HG03520 (cell line): Measurements from ENCODE around the gene KRT81.
A peak's percentile ranks its signal among the peaks of the same experiment; 100 is the strongest.
"Not testable (repeated sequence)": the region's sequence is repeated elsewhere in the genome, so short reads cannot be mapped to it uniquely, and the experiment has no call there.

Experiments
- ATAC-seq: cut with Tn5 transposase; IDR thresholded peaks from one replicate; pipeline ENCODE4 v1.9.1; 2021; ENCODE audit warnings: mild to moderate bottlenecking, moderate library complexity; ENCODE audit not compliant: unreplicated experiment

KRT81 gene

GRCh38 chr12:52300796-52301691, 9.7 kb upstream of the KRT81 start:
- ATAC-seq, result no peak

DNA sequence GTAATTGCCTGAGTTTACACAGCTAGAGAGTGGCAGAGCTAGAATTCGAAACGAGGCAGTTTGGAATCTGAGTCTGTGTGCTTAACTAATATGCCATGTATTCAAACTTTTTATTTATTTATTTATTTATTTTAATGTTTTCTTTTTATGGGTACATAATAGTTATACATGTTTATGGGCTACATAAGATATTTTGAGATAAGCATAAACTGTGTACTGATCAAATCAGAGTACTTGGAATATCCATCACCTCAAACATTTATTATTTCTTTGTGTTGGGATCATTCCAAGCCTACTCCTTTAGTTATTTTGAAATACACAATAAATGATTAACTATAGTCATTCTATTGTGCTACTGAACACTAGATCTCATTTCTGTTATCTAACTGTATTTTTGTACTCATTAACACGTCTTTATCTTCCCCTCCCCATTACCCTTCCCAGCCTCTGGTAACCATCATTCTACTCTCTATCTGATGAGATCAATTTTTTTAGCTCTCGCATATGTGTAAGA, 7.4 kb upstream of the KRT81 start:
- no peak for ATAC-seq

GRCh38 chr12:52296572-52297215, 5.4 kb upstream of the KRT81 start:
- ATAC-seq, result no peak

- no peak for ATAC-seq
Observed at GRCh38 chr12:52295663-52296062, 4.3 kb upstream of the KRT81 start.

DNA sequence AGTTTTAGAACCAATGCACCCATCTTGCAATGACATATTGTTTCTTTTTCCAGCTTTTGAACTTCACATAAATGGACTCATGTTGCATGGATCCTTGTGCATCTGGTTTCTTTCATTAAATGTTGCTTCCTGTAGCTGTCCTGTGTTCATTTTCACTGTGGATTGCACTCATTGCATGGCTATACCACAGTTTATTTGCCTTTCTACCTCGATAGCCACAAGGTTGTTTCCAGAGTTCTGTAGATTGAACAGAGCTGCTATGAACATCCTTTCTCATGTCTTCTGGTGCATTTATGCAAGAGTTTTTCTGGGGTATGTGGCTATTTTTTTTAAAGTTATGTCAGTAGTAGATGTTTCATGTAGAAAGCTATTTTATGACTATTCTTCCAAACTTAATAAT, 3.5 kb upstream of the KRT81 start:
- no peak for ATAC-seq

GRCh38 chr12:52293926-52294325, 2.6 kb upstream of the KRT81 start:
- no peak for ATAC-seq

DNA sequence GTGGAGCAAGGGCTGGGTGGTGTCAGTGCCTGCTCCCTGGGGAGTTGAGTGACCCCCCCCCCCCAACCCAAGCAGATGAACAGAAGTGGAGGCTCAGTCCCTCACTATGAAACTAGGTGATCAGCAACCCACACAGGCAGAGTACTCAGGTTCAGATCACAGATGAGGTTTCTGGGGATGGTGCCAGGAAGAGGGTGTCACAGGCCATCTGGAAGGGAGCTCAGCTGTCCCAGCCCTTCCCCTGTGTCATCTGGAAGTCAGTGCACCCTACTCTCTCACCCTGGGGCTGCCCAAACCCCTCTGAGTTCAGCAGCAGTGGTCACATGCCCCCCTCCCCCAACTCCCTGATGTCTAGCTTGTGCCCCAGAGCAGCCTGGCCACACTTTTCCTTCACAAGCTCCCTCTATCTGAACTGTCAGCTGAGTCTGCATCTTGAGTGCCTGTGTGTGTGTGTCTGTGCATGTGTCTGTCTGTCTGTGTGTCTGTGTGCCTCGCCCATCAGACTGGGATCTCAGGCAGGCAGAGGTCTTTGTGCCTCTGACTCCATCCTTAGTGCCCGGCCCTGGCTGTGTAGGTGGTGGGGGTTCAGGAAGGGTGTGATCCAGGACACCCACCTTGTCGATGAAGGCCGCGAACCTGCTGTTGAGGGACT, 725 bp downstream of the KRT81 start:
- ATAC-seq, result not testable (repeated sequence)

GRCh38 chr12:52287816-52288805, 3.2 kb downstream of the KRT81 start:
- ATAC-seq, result peak; percentile 68

GRCh38 chr12:52286857-52287785, 4.2 kb downstream of the KRT81 start:
- ATAC-seq, result not testable (repeated sequence)

DNA sequence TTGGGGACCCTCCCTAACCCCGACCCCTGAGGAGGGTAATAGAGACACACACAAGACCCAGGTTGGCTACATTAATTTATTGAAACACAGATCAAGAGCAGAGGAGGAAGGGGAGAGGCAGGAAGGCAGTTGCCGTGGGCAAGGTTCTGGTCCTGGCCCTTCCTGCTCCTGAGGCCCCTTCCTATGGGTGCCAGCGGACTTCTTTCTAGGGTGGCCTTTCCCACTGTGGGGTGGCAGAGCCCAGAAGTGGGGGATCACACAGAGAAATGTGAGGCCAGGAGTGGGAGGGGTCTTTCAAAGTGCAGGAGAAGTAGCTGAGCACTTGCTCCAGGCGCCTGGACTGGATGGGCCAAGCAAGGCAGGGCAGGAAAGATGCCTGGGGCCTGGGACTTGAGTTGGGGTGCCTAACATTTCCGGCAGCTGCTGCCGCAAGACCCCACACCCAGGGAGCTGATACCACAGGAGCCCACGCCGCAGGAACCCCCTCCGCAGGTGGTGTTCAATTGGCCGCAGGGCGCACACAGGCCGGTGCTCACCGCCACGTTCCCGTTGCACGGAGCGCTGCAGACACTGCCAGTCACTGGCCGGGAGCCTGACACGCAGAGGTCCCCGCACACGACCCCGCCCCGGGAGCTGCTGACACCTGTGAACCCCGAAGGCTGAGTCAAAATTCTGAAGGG, 5.3 kb downstream of the KRT81 start:
- no peak for ATAC-seq

- no peak for ATAC-seq
Observed at GRCh38 chr12:52285172-52285745, 6.1 kb downstream of the KRT81 start.

- ATAC-seq, result no peak
Observed at GRCh38 chr12:52284562-52285171, 6.7 kb downstream of the KRT81 start.

- no peak for ATAC-seq
Observed at GRCh38 chr12:52280796-52281560, 10.4 kb downstream of the KRT81 start.

GRCh38 chr12:52280319-52280795, 11.0 kb downstream of the KRT81 start:
- ATAC-seq, result no peak

- ATAC-seq, result no peak
Observed at GRCh38 chr12:52279422-52280318, 11.7 kb downstream of the KRT81 start.
